Activated CD4-positive, alpha-beta memory T cell treated with anti-CD3 and anti-CD28 coated beads for 36 hours (primary cell): ENCODE results near the gene CDK11A. TPM values are rescaled to one million over a fixed set of nuclear protein-coding genes. Genes with fewer than 3 reads are reported as not detected.
A peak's percentile ranks its signal among the peaks of the same experiment; 100 is the strongest.
"Not testable (repeated sequence)": the region's sequence is repeated elsewhere in the genome, so short reads cannot be mapped to it uniquely, and the experiment has no call there.

Source experiments
- CTCF ChIA-PET: fragments of 350-600 bp; sonication (Branson Sonifier 250); formaldehyde crosslinking; loops from one replicate; lab custom pipeline; 2021; ENCODE audit warnings: antibody characterized with exemption, inconsistent platforms; lab: Charles Lee
- POLR2A ChIA-PET: fragments of 350-600 bp; sonication (Branson Sonifier 250); formaldehyde crosslinking; loops from one replicate; lab custom pipeline; 2021; ENCODE audit warnings: antibody characterized with exemption; lab: Charles Lee
- DNase-seq: peaks from one replicate; pipeline ENCODE4 v3.0.0-alpha.2; 2020
- H3K27ac Mint-ChIP-seq: one replicate; pipeline ENCODE4 v1.8.0; 2021; ENCODE audit warnings: mixed read lengths
- H3K27me3 Mint-ChIP-seq: one replicate; pipeline ENCODE4 v1.8.0; 2021; ENCODE audit warnings: mixed read lengths
- H3K36me3 Mint-ChIP-seq: one replicate; pipeline ENCODE4 v1.8.0; 2021; ENCODE audit warnings: mixed read lengths
- H3K4me1 Mint-ChIP-seq: one replicate; pipeline ENCODE4 v1.8.0; 2021; ENCODE audit warnings: low read depth, mixed read lengths
- H3K4me3 Mint-ChIP-seq: one replicate; pipeline ENCODE4 v1.8.0; 2021; ENCODE audit warnings: mild to moderate bottlenecking, mixed read lengths
- H3K9me3 Mint-ChIP-seq: one replicate; pipeline ENCODE4 v1.8.0; 2021; ENCODE audit warnings: mixed read lengths
- intact Hi-C: fragments of 100-400 bp; cut with micrococcal nuclease; formaldehyde crosslinking; loops from one replicate; pipeline ENCODE4 v1.15.1; 2023
- total RNA-seq, 2 experiments: library from RNA; stranded (reverse); gene quantifications; one replicate each; pipeline ENCODE4 v1.2.3, GENCODE V29; 2021

Gene CDK11A
- total RNA-seq, 2 experiments from 2014 or later = 44.5 to 49.1 TPM

- Mint-ChIP-seq H3K27ac (peak overlapping the region; percentile 79), H3K4me1 (peaks cover 16% of the 10 kb centered on the region), H3K36me3 (peaks cover 14% of the 10 kb centered on the region)
- CTCF ChIA-PET, H3K9me3 Mint-ChIP-seq, DNase-seq, POLR2A ChIA-PET, intact Hi-C loops, H3K27me3 Mint-ChIP-seq, H3K4me3 Mint-ChIP-seq: not testable (repeated sequence)
These were observed 5.1 kb upstream of the CDK11A start for GRCh38 chr1:1729116-1729816.

- POLR2A ChIA-PET = interaction anchor here (0.6 kb wide), 1 partner anchor 549 kb away, joined by 3 read pairs; no protein-coding TSS in a partner anchor
- intact Hi-C loops, H3K27me3 Mint-ChIP-seq: not testable (repeated sequence)
These were observed 4.3 kb upstream of the CDK11A start for GRCh38 chr1:1728308-1729005.

GRCh38 chr1:1727131-1727651, 3.0 kb upstream of the CDK11A start:
- Mint-ChIP-seq H3K27ac (peak overlapping the region; percentile 11), H3K4me1 (peaks cover 16% of the 10 kb centered on the region), H3K36me3 (peaks cover 10% of the 10 kb centered on the region)
- intact Hi-C loops, CTCF ChIA-PET, H3K27me3 Mint-ChIP-seq, DNase-seq, POLR2A ChIA-PET, H3K9me3 Mint-ChIP-seq, H3K4me3 Mint-ChIP-seq: not testable (repeated sequence)

More at GRCh38 chr1:1728308-1729005, 4.3 kb upstream of the CDK11A start:
- H3K36me3 Mint-ChIP-seq = peaks cover 14% of the 10 kb centered on the region
- CTCF ChIA-PET, H3K4me3 Mint-ChIP-seq, DNase-seq, H3K9me3 Mint-ChIP-seq: not testable (repeated sequence)
- peaks cover 16% of the 10 kb centered on the region for H3K4me1 Mint-ChIP-seq
- H3K27ac Mint-ChIP-seq = peak overlapping the region; percentile 87

GRCh38 chr1:1726088-1726487, 1.9 kb upstream of the CDK11A start:
- H3K27ac Mint-ChIP-seq, POLR2A ChIA-PET, H3K27me3 Mint-ChIP-seq, intact Hi-C loops, H3K9me3 Mint-ChIP-seq, DNase-seq, CTCF ChIA-PET: not testable (repeated sequence)
- Mint-ChIP-seq H3K4me3 (peak overlapping the region; percentile 26), H3K4me1 (peaks cover 20% of the 10 kb centered on the region), H3K36me3 (peaks cover 14% of the 10 kb centered on the region)

GRCh38 chr1:1721201-1721600, 3.0 kb downstream of the CDK11A start:
- CTCF ChIA-PET = no interaction called here
- H3K4me3 Mint-ChIP-seq = no peak overlapping the region

GRCh38 chr1:1715109-1715883, 8.9 kb downstream of the CDK11A start:
- H3K27me3 Mint-ChIP-seq, H3K4me1 Mint-ChIP-seq, CTCF ChIA-PET, H3K4me3 Mint-ChIP-seq, DNase-seq, POLR2A ChIA-PET, H3K27ac Mint-ChIP-seq, intact Hi-C loops, H3K9me3 Mint-ChIP-seq: not testable (repeated sequence)
- peaks cover 15% of the 10 kb centered on the region for H3K36me3 Mint-ChIP-seq

More at GRCh38 chr1:1721201-1721600, 3.0 kb downstream of the CDK11A start:
- POLR2A ChIA-PET = no interaction called here
- Mint-ChIP-seq H3K27me3 (no peaks in the 10 kb centered on the region), H3K27ac (no peak overlapping the region), H3K9me3 (no peaks in the 10 kb centered on the region), H3K36me3 (peaks cover 19% of the 10 kb centered on the region), H3K4me1 (peaks cover 6% of the 10 kb centered on the region)
- intact Hi-C loops = loop anchor here (5.0 kb wide), 2 partner anchors 64 to 149 kb away; partner anchors contain the start of genes CDK11B and SSU72
- no peak for DNase-seq

GRCh38 chr1:1707897-1708296, 16.3 kb downstream of the CDK11A start:
- H3K9me3 Mint-ChIP-seq, H3K36me3 Mint-ChIP-seq, H3K4me1 Mint-ChIP-seq, intact Hi-C loops, CTCF ChIA-PET, POLR2A ChIA-PET, H3K4me3 Mint-ChIP-seq, H3K27me3 Mint-ChIP-seq, H3K27ac Mint-ChIP-seq, DNase-seq: not testable (repeated sequence)

- H3K4me1 Mint-ChIP-seq, H3K9me3 Mint-ChIP-seq, POLR2A ChIA-PET, H3K4me3 Mint-ChIP-seq, H3K27me3 Mint-ChIP-seq, CTCF ChIA-PET, DNase-seq, H3K36me3 Mint-ChIP-seq, H3K27ac Mint-ChIP-seq, intact Hi-C loops: not testable (repeated sequence)
These were observed 16.9 kb downstream of the CDK11A start for GRCh38 chr1:1707241-1707640.

GRCh38 chr1:1705623-1706022, 18.5 kb downstream of the CDK11A start:
- H3K27ac Mint-ChIP-seq, CTCF ChIA-PET, H3K4me3 Mint-ChIP-seq, POLR2A ChIA-PET, H3K27me3 Mint-ChIP-seq, H3K4me1 Mint-ChIP-seq, H3K36me3 Mint-ChIP-seq, intact Hi-C loops, DNase-seq, H3K9me3 Mint-ChIP-seq: not testable (repeated sequence)

GRCh38 chr1:1704284-1704957, 19.7 kb downstream of the CDK11A start:
- intact Hi-C loops, POLR2A ChIA-PET, DNase-seq: not testable (repeated sequence)

GRCh38 chr1:1703796-1704195, 20.4 kb downstream of the CDK11A start:
- H3K27ac Mint-ChIP-seq = no peak overlapping the region
- ChIA-PET POLR2A (no interaction called here), CTCF (no interaction called here)
- intact Hi-C loops = no loop called here
- no peak overlapping the region for H3K4me3 Mint-ChIP-seq
- H3K36me3 Mint-ChIP-seq = peaks cover 3% of the 10 kb centered on the region
- DNase-seq = peak; percentile 6
- no peaks in the 10 kb centered on the region for H3K9me3 Mint-ChIP-seq
- H3K4me1 Mint-ChIP-seq = no peaks in the 10 kb centered on the region
- no peaks in the 10 kb centered on the region for H3K27me3 Mint-ChIP-seq

More at GRCh38 chr1:1704284-1704957, 19.7 kb downstream of the CDK11A start:
- H3K4me3 Mint-ChIP-seq, CTCF ChIA-PET, H3K36me3 Mint-ChIP-seq, H3K9me3 Mint-ChIP-seq, H3K4me1 Mint-ChIP-seq, H3K27me3 Mint-ChIP-seq, H3K27ac Mint-ChIP-seq: not testable (repeated sequence)
